A673 (cell line): ENCODE measurements around the gene TTLL5.

Source experiments
- EZH2 ChIP-seq: fragments of 200-600 bp; sonication (generic); IDR thresholded peaks from 2 replicates; pipeline ENCODE4 v1.6.1; 2017; ENCODE audit warnings: borderline replicate concordance, low read depth, mild to moderate bottlenecking, mixed read lengths, antibody characterized with exemption, low read length; ENCODE audit not compliant: poor library complexity, severe bottlenecking
- TF ChIP-seq, protein P1 (sequence below): fragments of 300-800, 200-600 bp; sonication (generic); conservative IDR thresholded peaks from 2 replicates; pipeline ENCODE4 v1.5.1; 2017; ENCODE audit warnings: low read depth, mild to moderate bottlenecking, antibody characterized with exemption, low read length, moderate library complexity, mixed read lengths

DNA sequence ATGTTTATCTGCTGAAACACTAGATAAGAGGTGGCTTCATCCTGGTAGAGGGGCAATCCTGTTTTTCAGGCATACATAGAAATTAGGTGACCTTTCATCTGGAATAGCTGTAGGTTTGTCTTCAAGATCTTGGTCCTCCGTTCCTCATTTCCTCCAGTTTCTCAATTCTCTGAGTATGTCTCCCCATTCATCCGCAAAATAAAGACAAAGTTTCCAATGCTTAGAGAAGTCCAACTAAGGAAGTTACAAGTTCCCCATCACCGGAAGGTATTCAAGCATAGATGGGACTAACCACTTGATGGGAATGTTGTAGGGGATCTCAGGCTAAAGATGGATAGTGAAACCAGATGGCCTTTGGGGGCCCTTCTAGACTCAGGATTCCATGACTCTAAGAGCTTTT, 34.6 kb upstream of the TTLL5 start:
- no peak for TF ChIP-seq EZH2
- TF ChIP-seq, protein P1, sequence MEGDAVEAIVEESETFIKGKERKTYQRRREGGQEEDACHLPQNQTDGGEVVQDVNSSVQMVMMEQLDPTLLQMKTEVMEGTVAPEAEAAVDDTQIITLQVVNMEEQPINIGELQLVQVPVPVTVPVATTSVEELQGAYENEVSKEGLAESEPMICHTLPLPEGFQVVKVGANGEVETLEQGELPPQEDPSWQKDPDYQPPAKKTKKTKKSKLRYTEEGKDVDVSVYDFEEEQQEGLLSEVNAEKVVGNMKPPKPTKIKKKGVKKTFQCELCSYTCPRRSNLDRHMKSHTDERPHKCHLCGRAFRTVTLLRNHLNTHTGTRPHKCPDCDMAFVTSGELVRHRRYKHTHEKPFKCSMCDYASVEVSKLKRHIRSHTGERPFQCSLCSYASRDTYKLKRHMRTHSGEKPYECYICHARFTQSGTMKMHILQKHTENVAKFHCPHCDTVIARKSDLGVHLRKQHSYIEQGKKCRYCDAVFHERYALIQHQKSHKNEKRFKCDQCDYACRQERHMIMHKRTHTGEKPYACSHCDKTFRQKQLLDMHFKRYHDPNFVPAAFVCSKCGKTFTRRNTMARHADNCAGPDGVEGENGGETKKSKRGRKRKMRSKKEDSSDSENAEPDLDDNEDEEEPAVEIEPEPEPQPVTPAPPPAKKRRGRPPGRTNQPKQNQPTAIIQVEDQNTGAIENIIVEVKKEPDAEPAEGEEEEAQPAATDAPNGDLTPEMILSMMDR = no peak
